H1 (cell line): Measurements from ENCODE around the gene KLHL36. TPM values are rescaled to one million over a fixed set of nuclear protein-coding genes. Genes with fewer than 3 reads are reported as not detected.

Experiments used
- CHD1 ChIP-seq: IDR thresholded peaks from 2 replicates; pipeline ENCODE4 v1.6.1; 2012; ENCODE audit warnings: low read depth, low read length, improper control_type of control experiment
- JUND ChIP-seq: IDR thresholded peaks from 2 replicates; pipeline ENCODE4 v1.6.1; 2011; ENCODE audit warnings: mild to moderate bottlenecking, improper control_type of control experiment, low read length
- POLR2AphosphoS5 ChIP-seq: IDR thresholded peaks from 2 replicates; pipeline ENCODE4 v1.6.1; 2011; ENCODE audit warnings: low read depth, low read length
- POU5F1 ChIP-seq: IDR thresholded peaks from 2 replicates; pipeline ENCODE4 v1.6.1; 2011; ENCODE audit warnings: low read depth, mild to moderate bottlenecking, low read length, moderate library complexity
- polyA plus RNA-seq, 7 experiments: library from polyadenylated mRNA; depleted of rRNA in 3 of 7; stranded (reverse) in 5 of 7; unstranded in 2 of 7; fragments of >200 nt in 5 of 7; fragments of 200-250 nt in 2 of 7; gene quantifications; 1 replicate in 5 of 7; 2 replicates in 1 of 7; 4 replicates in 1 of 7; pipeline versions ENCODE4 v1.2.1 to v1.2.3, GENCODE V29; 2011 to 2013; ENCODE audit warnings: missing spikeins in 2 of 7, mixed read lengths in 2 of 7
- total RNA-seq: library from RNA; stranded (reverse); fragmentation: NEBNext Ultra II Directional; extraction: Animal tissue kit (Norgen Biotek cat#: 25700); gene quantifications from 2 replicates; pipeline ENCODE4 v1.2.1, GENCODE V29; 2021

KLHL36 gene
- total and polyA plus RNA-seq, 2 of the 8 experiments (the other 6 are each of a cell fraction or from before 2014, with no cell fraction given), result 22.9 to 33.6 TPM

DNA sequence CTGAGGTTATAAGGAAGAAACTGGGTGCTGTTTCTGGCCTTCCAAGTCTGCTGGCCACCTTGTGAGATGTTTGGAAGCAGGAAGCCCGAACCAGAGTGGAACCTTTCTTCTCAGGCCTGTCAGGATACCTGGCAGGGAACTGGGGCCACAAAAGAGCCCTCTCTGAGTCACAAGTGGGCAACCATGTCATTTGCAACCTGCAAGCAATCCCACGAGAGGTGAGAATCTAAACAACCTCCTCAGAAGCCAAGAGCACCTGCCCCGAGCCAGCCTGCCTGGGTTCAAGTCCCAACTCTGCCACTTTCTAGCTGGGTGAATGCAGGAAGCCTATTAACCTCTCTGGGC, 33.7 kb upstream of the KLHL36 start (continued):
- TF ChIP-seq CHD1 (no peak), POU5F1 (no peak), JUND (no peak), POLR2AphosphoS5 (no peak)
